ENCODE data around the gene RAB4B. TPM values are rescaled to one million over a fixed set of nuclear protein-coding genes. Genes with fewer than 3 reads are reported as not detected.

RAB4B gene
- total RNA-seq, 5 donors from 2014 or later (not counting 1 experiment from before 2014, with no cell fraction given) = 42.4 to 77.9 (median 63.2) TPM

- Mint-ChIP-seq H3K27me3 (no peaks in the 10 kb centered on the region), H3K4me3 (peak overlapping the region in 2 of 3 donors; percentile 39 to 91), H3K27ac (peak overlapping the region; percentile 49 to 50), H3K36me3 (peaks cover 50% of the 10 kb centered on the region), H3K9me3 (no peaks in the 10 kb centered on the region), H3K4me1 (peaks cover 48 to 61% (median 54%) of the 10 kb centered on the region in 3 donors)
- peaks cover 21 to 55% of the 10 kb centered on the region in 2 donors for H3K36me3 ChIP-seq (ENCODE audit: control insufficient read depth in 2 of 2, extremely low read depth in 1 of 2, insufficient read depth in 1 of 2, low read length in 1 of 2)
- H3K9me3 ChIP-seq = no peaks in the 10 kb centered on the region
- DNase-seq = peak in 3 of 35 experiments; percentile 12 to 55 (median 21)
- H3K27ac ChIP-seq (ENCODE audit: low read length) = peak overlapping the region; percentile 6
- H3K4me3 ChIP-seq (ENCODE audit: control insufficient read depth in 1 of 2, extremely low read depth in 1 of 2, low read length in 1 of 2) = no peak overlapping the region
- ATAC-seq (replicated peaks in 1 of 4) = peak in 1 of 4 experiments; percentile 58
- 59% methylated on average over 9 of the region's 11 CpGs for WGBS (ENCODE audit: insufficient coverage)
- peaks cover 17 to 65% of the 10 kb centered on the region in 2 experiments for H3K4me1 ChIP-seq (ENCODE audit: control insufficient read depth in 1 of 2, extremely low read depth in 1 of 2, insufficient read depth in 2 of 2, low read length in 2 of 2)
- ChIA-PET POLR2A (interaction anchor here in 1 of 2 donors (0.7 kb wide), 1 partner anchor 582 kb away, joined by 5 read pairs; no protein-coding TSS in a partner anchor), CTCF (interaction anchor here in 1 of 2 donors (3.0 kb wide), 1 partner anchor 21 kb away, joined by 9 read pairs; the partner anchor contains the start of gene RAB4B)
- H3K27me3 ChIP-seq (replicated peaks in 1 of 2; ENCODE audit: control insufficient read depth in 2 of 2, extremely low read depth in 1 of 2, insufficient read depth in 2 of 2, low read length in 1 of 2) = no peaks in the 10 kb centered on the region
These were observed 21.4 kb upstream of the RAB4B start for GRCh38 chr19:40756502-40757110.

GRCh38 chr19:40758491-40758890, 19.6 kb upstream of the RAB4B start:
- ChIA-PET POLR2A (no interaction called here), CTCF (interaction anchor here in 1 of 2 donors (0.6 to 3.0 kb wide), 3 partner anchors 20 to 49 kb away, joined by 3 to 9 read pairs (median 3); partner anchors contain the start of gene RAB4B)
- peaks cover 46 to 64% (median 51%) of the 10 kb centered on the region in 3 donors for H3K4me1 Mint-ChIP-seq
- H3K4me3 Mint-ChIP-seq = no peak overlapping the region
- H3K27ac Mint-ChIP-seq = peak overlapping the region in 1 of 2 donors; percentile 39
- H3K36me3 Mint-ChIP-seq = peaks cover 63% of the 10 kb centered on the region
- no peaks in the 10 kb centered on the region for H3K9me3 Mint-ChIP-seq
- ATAC-seq (replicated peaks in 1 of 4) (no peak), DNase-seq (no peak)
- Histone ChIP-seq H3K9me3 (no peaks in the 10 kb centered on the region), H3K4me1 (ENCODE audit: control insufficient read depth in 1 of 2, extremely low read depth in 1 of 2, insufficient read depth in 2 of 2, low read length in 2 of 2) (peaks cover 15 to 67% of the 10 kb centered on the region in 2 experiments), H3K27ac (ENCODE audit: low read length) (no peak overlapping the region), H3K4me3 (ENCODE audit: control insufficient read depth in 1 of 2, extremely low read depth in 1 of 2, low read length in 1 of 2) (no peak overlapping the region), H3K36me3 (ENCODE audit: control insufficient read depth in 2 of 2, extremely low read depth in 1 of 2, insufficient read depth in 1 of 2, low read length in 1 of 2) (peaks cover 35 to 74% of the 10 kb centered on the region in 2 donors), H3K27me3 (replicated peaks in 1 of 2; ENCODE audit: control insufficient read depth in 2 of 2, extremely low read depth in 1 of 2, insufficient read depth in 2 of 2, low read length in 1 of 2) (no peaks in the 10 kb centered on the region)
- 100% methylated on average over 2 of the region's 3 CpGs for WGBS (ENCODE audit: insufficient coverage)
- H3K27me3 Mint-ChIP-seq = no peaks in the 10 kb centered on the region

DNA sequence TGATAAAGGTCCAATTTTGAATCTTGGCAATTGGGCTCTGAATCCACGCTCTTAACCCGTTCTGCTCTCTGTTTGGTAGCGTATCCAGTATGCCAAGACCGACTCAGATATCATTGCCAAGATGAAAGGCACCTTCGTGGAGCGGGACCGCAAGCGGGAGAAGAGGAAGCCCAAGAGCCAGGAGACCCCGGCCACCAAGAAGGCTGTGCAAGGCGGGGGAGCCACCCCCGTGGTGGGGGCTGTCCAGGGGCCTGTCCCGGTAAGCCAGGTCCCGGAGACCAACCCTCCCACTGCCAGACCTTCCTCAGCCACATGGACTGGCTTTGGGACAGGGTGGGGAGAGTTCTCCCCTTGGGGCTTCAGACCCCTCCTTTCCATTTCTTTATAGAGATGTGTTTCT, 18.7 kb upstream of the RAB4B start:
- peaks cover 49 to 68% (median 54%) of the 10 kb centered on the region in 3 donors for H3K4me1 Mint-ChIP-seq
- ChIA-PET CTCF (no interaction called here), POLR2A (no interaction called here)
- H3K36me3 Mint-ChIP-seq = peaks cover 69% of the 10 kb centered on the region
- 100% methylated on average over 5 of the region's 13 CpGs for WGBS (ENCODE audit: insufficient coverage)
- Histone ChIP-seq H3K9me3 (no peaks in the 10 kb centered on the region), H3K36me3 (ENCODE audit: control insufficient read depth in 2 of 2, extremely low read depth in 1 of 2, insufficient read depth in 1 of 2, low read length in 1 of 2) (peaks cover 35 to 83% of the 10 kb centered on the region in 2 donors), H3K4me3 (ENCODE audit: control insufficient read depth in 1 of 2, extremely low read depth in 1 of 2, low read length in 1 of 2) (no peak overlapping the region), H3K4me1 (ENCODE audit: control insufficient read depth in 1 of 2, extremely low read depth in 1 of 2, insufficient read depth in 2 of 2, low read length in 2 of 2) (peaks cover 14 to 67% of the 10 kb centered on the region in 2 experiments), H3K27ac (ENCODE audit: low read length) (no peak overlapping the region), H3K27me3 (replicated peaks in 1 of 2; ENCODE audit: control insufficient read depth in 2 of 2, extremely low read depth in 1 of 2, insufficient read depth in 2 of 2, low read length in 1 of 2) (no peaks in the 10 kb centered on the region)
- H3K27me3 Mint-ChIP-seq = no peaks in the 10 kb centered on the region
- DNase-seq = no peak
- no peak for ATAC-seq (replicated peaks in 1 of 4)
- H3K27ac Mint-ChIP-seq = peak overlapping the region in 1 of 2 donors; percentile 39
- H3K4me3 Mint-ChIP-seq = no peak overlapping the region
- no peaks in the 10 kb centered on the region for H3K9me3 Mint-ChIP-seq

DNA sequence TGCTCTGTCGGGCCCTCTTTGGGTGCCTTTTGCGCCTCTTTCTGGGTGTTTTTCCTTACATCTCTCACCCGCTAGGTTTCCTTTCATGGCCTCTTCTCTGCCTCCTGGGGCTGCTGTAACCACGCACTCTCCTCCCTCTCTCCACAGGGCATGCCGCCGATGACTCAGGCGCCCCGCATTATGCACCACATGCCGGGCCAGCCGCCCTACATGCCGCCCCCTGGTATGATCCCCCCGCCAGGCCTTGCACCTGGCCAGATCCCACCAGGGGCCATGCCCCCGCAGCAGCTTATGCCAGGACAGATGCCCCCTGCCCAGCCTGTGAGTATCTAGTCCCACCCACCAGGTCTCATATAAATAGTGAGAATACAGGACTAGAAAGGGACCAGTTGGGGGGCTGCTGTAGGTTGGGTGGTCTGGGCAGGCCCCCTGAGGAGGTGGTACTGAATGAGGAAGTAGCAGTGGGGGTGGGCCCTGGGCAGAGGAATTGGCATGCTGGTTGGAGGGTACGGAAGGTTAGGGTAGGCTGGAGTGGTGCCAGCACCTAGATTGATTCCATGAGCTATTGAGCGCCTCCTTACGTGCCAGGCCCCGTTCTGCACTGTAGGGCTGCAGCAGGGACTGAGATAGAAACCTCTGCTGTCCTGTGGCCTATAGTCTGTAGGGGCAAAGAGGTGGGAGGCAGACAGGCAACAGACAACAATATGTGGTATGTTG, 15.1 kb upstream of the RAB4B start:
- Histone ChIP-seq H3K27me3 (replicated peaks in 1 of 2; ENCODE audit: control insufficient read depth in 2 of 2, extremely low read depth in 1 of 2, insufficient read depth in 2 of 2, low read length in 1 of 2) (no peaks in the 10 kb centered on the region), H3K36me3 (ENCODE audit: control insufficient read depth in 2 of 2, extremely low read depth in 1 of 2, insufficient read depth in 1 of 2, low read length in 1 of 2) (peaks cover 26 to 79% of the 10 kb centered on the region in 2 donors), H3K4me1 (ENCODE audit: control insufficient read depth in 1 of 2, extremely low read depth in 1 of 2, insufficient read depth in 2 of 2, low read length in 2 of 2) (peaks cover 6 to 54% of the 10 kb centered on the region in 2 experiments), H3K27ac (ENCODE audit: low read length) (peak overlapping the region; percentile 20), H3K4me3 (ENCODE audit: control insufficient read depth in 1 of 2, extremely low read depth in 1 of 2, low read length in 1 of 2) (no peak overlapping the region), H3K9me3 (no peaks in the 10 kb centered on the region)
- WGBS (ENCODE audit: insufficient coverage) = 71% methylated on average over 10 of the region's 17 CpGs
- H3K9me3 Mint-ChIP-seq = no peaks in the 10 kb centered on the region
- peak overlapping the region; percentile 48 to 55 for H3K27ac Mint-ChIP-seq
- peaks cover 37 to 55% (median 40%) of the 10 kb centered on the region in 3 donors for H3K4me1 Mint-ChIP-seq
- POLR2A ChIA-PET = interaction anchor here in 1 of 2 donors (0.5 kb wide), 1 partner anchor 30 kb away, joined by 5 read pairs; no protein-coding TSS in a partner anchor
- no peaks in the 10 kb centered on the region for H3K27me3 Mint-ChIP-seq
- CTCF ChIA-PET = no interaction called here
- peaks cover 62% of the 10 kb centered on the region for H3K36me3 Mint-ChIP-seq
- H3K4me3 Mint-ChIP-seq = peak overlapping the region in 1 of 3 donors; percentile 25
- DNase-seq (no peak), ATAC-seq (replicated peaks in 1 of 4) (no peak)

GRCh38 chr19:40763526-40763925, 14.5 kb upstream of the RAB4B start:
- peaks cover 23 to 74% of the 10 kb centered on the region in 2 donors for H3K36me3 ChIP-seq (ENCODE audit: control insufficient read depth in 2 of 2, extremely low read depth in 1 of 2, insufficient read depth in 1 of 2, low read length in 1 of 2)
- ATAC-seq (replicated peaks in 1 of 4) = no peak
- H3K27ac ChIP-seq (ENCODE audit: low read length) = no peak overlapping the region
- Mint-ChIP-seq H3K4me1 (peaks cover 33 to 55% (median 35%) of the 10 kb centered on the region in 3 donors), H3K9me3 (no peaks in the 10 kb centered on the region), H3K27ac (peak overlapping the region; percentile 21 to 34), H3K27me3 (no peaks in the 10 kb centered on the region), H3K4me3 (no peak overlapping the region), H3K36me3 (peaks cover 58% of the 10 kb centered on the region)
- WGBS (ENCODE audit: insufficient coverage) = 95% methylated on average over 4 of the region's 7 CpGs
- H3K27me3 ChIP-seq (replicated peaks in 1 of 2; ENCODE audit: control insufficient read depth in 2 of 2, extremely low read depth in 1 of 2, insufficient read depth in 2 of 2, low read length in 1 of 2) = no peaks in the 10 kb centered on the region
- H3K4me1 ChIP-seq (ENCODE audit: control insufficient read depth in 1 of 2, extremely low read depth in 1 of 2, insufficient read depth in 2 of 2, low read length in 2 of 2) = peaks cover 6 to 54% of the 10 kb centered on the region in 2 experiments
- no peaks in the 10 kb centered on the region for H3K9me3 ChIP-seq
- no peak for DNase-seq
- no peak overlapping the region for H3K4me3 ChIP-seq (ENCODE audit: control insufficient read depth in 1 of 2, extremely low read depth in 1 of 2, low read length in 1 of 2)
- POLR2A ChIA-PET = no interaction called here
- CTCF ChIA-PET = no interaction called here

- Histone ChIP-seq H3K9me3 (no peaks in the 10 kb centered on the region), H3K4me3 (ENCODE audit: control insufficient read depth in 1 of 2, extremely low read depth in 1 of 2, low read length in 1 of 2) (no peak overlapping the region), H3K4me1 (ENCODE audit: control insufficient read depth in 1 of 2, extremely low read depth in 1 of 2, insufficient read depth in 2 of 2, low read length in 2 of 2) (peaks cover 6 to 54% of the 10 kb centered on the region in 2 experiments), H3K27me3 (replicated peaks in 1 of 2; ENCODE audit: control insufficient read depth in 2 of 2, extremely low read depth in 1 of 2, insufficient read depth in 2 of 2, low read length in 1 of 2) (no peaks in the 10 kb centered on the region), H3K36me3 (ENCODE audit: control insufficient read depth in 2 of 2, extremely low read depth in 1 of 2, insufficient read depth in 1 of 2, low read length in 1 of 2) (peaks cover 22 to 70% of the 10 kb centered on the region in 2 donors), H3K27ac (ENCODE audit: low read length) (no peak overlapping the region)
- Mint-ChIP-seq H3K4me1 (peaks cover 33 to 55% (median 37%) of the 10 kb centered on the region in 3 donors), H3K9me3 (no peaks in the 10 kb centered on the region), H3K27me3 (no peaks in the 10 kb centered on the region), H3K4me3 (no peak overlapping the region), H3K27ac (peak overlapping the region; percentile 21 to 42), H3K36me3 (peaks cover 58% of the 10 kb centered on the region)
- ATAC-seq (replicated peaks in 1 of 4) (no peak), DNase-seq (no peak)
- 71% methylated on average over 6 of the region's 10 CpGs for WGBS (ENCODE audit: insufficient coverage)
- ChIA-PET CTCF (no interaction called here), POLR2A (no interaction called here)
These were observed 14.1 kb upstream of the RAB4B start for GRCh38 chr19:40763963-40764362.

Measured in T-cell (primary cell).